Measurements from ENCODE around the gene CHN2.
"Not testable (repeated sequence)": the region's sequence is repeated elsewhere in the genome, so short reads cannot be mapped to it uniquely, and the experiment has no call there.

CHN2 gene

DNA sequence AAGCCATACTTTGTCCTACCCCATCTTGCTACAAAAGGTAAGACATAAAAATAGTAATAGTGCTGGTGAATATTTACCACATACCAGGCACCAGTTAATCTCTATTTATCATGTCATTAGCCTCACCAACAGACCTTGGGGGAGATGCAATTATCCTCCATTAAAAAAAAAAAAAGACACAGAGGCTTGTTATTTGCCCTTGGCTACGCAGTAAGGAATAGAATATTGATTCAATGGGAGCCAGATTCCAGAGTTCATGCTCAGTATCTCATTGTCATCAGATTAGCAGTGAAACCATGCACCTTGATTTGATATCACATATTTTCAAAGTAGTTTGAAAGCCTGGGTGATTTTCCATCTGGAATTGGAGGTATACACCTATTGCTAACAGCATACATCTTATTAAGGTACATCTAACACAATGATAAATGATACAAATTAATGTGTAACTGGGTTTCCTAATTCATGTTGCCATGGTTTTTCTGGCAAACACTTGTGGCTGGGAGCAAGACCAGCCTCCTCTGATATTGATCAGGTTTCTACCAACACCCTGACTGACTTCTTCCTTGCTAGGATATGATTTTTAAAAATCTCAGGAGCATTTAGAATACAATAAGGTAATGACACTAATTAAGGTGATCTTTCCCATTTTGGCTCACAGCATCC is 301.9 kb downstream of the CHN2 start:
- DNase-seq (ENCODE audit: low read depth), result no peak

DNA sequence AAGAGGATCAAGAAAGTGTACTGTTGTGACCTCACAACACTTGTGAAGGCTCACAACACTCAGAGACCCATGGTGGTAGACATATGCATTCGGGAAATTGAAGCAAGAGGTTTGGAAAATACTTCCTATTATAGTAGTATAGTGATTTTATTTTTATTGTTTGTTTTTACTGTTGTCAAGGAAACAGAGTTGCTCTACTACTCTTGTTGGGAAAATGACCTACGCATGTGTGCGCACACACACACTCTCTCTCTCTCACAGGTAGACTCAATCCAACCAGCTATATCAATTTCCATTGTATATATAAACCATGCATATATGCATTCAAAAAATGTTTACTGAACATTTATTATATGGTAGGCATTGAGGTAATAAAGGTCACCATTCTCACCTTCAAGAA is 305.4 kb downstream of the CHN2 start:
- no peak for DNase-seq (ENCODE audit: low read depth)

DNA sequence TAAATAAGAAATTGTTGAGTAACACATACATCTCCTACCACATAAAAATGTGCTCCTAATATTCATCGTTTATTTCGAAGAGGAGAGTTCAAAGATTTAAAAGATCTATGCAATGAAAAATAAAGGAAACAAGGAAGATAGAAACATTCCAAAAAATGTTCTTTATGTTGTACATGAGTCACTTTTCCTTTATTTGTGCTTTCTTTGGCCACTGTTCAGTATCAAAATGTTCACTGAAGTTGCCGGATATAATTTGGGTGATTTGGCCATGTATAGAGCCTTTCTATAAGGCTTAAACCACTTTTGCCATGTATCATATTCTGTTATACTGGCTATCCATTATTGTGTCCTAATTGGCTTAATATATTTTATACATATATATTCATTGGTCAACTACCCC is 306.1 kb downstream of the CHN2 start:
- no peak for DNase-seq (ENCODE audit: low read depth)

DNA sequence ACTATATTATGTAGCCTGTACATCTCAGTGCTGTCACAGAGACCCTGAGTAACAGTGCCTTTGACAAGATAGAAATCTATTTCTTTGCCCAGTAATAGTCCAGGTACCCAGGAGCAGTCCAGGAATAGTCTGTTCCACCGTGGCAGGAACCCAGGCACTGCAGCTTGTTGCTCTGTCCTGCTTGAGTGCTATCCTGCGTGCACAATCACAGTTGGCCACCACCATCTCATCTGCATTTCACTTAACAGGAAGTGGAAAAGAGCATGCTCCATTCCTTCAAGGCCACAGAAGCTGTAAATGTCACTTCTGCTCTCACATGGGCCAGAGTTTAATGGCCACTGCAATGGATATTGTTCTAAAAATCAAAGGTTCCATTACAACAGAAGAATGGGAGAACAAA is 307.6 kb downstream of the CHN2 start:
- no peak for DNase-seq (ENCODE audit: low read depth)

DNA sequence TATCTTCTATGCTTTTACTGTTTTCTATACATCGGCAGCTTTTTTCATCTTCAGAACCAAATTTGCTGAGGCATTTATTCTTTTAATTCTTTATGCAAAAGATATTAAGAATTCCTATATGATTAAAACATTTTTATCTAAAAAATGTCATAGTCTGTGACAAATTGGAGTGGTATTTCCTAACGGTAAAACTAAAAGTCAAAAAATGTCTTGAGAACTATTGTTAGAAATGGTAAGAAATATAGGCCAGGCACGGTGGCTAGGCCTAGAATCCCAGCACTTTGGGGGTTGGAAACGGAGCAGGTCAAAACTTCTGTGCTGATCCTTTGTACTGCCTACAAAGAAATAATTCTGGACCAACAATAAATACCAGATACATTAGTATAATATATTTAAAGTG is 311.4 kb downstream of the CHN2 start:
- no peak for DNase-seq (ENCODE audit: low read depth)

DNA sequence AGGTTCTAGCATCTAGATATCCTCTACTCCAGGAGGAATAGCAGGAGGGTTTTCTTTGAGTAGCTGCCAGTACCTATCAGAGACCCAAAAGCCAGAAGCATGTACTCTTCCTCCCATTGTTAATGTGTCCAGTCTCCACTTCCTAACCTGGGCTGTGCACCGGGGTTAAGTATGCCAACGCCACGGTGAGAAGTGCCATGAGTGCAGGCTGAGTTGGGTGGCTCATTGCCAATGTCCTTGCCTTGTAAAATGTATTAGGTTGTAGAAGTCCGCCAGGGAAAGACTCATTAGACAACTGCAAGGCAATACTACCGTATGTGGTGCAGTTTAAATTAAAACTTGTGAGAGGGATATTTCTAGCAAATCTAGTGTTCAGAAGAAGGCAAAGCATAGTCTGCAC is 314.0 kb downstream of the CHN2 start:
- no peak for DNase-seq (ENCODE audit: low read depth)

DNA sequence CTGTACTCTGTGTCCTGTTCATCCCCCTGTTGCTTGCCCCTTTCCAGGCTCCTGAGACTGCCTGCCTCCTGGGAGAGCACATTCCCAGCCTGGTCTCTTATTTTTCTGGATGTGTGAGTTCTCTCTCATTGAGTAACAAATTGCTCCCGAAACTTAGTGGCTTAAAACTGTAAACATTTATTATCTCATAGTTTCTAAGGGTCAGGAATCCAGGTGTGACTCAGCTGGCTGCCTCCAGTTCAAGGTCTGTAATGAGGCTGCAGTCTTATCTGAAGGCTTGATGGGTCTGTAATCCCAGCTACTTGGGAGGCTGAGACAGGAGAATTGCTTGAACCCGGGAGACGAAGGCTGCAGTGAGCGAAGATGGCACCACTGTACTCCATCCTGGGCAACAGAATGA is 315.5 kb downstream of the CHN2 start:
- no peak for DNase-seq (ENCODE audit: low read depth)

DNA sequence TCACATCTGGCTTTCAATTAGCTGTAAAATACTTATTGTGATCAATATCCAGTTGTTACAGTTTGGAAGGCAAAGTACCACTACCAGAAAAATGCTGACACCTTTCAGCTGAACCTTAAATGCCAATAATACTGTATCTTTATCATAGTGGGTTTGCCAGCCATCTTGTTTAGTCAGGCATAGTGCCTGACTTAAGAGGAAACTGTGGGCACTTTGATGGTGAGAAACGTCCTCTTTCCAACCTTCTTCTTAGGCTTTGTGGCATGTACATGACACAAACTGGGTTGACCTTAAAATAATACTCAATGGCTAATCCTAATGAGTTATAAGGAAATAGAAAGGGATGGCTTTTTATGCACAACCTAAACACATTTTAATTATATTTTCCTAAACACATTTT is 316.8 kb downstream of the CHN2 start:
- DNase-seq (ENCODE audit: low read depth), result no peak

DNA sequence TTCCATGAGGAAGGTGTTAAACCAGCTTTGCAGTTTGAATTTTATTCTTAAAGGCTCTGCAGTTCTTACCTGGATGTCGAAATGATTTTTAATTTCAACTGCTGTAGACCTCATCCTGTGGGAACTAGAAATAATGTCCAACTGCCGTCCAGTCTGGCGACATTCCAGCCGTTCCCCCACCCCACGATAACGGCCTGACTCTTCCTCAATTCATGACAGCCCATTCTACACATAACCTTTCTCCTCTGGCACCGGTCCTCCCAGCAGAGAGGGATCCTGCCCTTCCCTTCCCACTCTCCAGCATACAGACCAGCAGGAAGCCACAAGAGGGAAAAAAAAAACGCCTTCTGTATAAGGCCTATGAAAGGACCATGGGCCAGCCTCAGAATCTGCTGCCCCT is 317.3 kb downstream of the CHN2 start:
- DNase-seq (ENCODE audit: low read depth), result no peak

DNA sequence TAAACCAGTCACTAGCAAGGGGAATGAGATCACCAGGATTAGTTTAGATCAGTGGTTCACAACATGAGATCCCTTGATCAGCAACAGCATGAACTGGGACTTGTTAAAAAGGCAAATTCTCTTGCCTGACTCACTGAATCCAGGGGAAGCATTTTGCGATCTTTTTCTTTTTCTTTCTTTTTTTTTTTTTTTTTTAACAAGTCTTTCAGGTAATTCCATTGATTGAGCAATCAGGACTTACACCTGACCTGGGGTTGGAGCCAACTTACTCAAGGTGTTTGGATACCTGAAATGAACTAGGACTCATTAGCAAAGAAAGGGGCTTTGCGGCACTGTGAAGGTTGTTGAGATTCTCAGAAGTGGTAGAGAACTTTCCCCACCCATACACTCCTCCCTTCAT is 321.9 kb downstream of the CHN2 start:
- no peak for DNase-seq (ENCODE audit: low read depth)

DNA sequence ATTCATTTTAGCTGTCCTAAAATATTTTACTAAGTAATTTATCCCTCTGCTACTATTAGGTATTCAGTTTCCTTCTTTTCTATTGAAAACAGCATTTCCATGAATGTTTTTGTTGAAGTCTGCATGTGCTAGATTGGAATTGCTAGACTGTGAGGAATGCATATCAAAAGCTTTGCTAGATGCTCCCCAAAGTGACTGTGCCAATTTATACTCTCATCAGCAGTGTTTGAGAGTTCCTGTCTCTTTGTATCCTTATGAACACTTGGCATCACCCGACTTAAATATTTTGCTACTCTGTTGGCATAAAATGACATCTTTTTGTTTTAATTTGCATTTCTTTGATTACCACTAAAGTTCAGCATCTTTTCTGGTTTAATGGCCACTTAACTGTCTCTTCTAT is 324.0 kb downstream of the CHN2 start:
- DNase-seq (ENCODE audit: low read depth), result no peak

DNA sequence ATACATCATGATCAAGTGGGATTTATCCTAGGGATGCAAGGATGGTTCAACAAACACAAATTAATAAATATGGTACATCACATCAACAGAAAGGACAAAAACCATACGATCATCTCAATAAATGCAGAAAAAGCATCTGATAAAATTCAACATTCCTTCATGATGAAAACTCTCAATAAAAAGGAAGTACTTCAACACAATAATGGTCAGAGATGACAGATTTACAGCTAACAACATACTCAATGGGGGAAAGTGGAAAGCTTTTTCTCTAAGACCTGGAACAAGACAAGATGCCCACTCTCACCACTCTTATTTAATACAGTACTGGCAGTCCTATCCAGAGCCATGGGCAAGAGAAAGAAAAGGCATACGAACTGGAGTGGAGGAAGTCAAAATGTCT is 329.2 kb downstream of the CHN2 start:
- DNase-seq (ENCODE audit: low read depth), result no peak

DNA sequence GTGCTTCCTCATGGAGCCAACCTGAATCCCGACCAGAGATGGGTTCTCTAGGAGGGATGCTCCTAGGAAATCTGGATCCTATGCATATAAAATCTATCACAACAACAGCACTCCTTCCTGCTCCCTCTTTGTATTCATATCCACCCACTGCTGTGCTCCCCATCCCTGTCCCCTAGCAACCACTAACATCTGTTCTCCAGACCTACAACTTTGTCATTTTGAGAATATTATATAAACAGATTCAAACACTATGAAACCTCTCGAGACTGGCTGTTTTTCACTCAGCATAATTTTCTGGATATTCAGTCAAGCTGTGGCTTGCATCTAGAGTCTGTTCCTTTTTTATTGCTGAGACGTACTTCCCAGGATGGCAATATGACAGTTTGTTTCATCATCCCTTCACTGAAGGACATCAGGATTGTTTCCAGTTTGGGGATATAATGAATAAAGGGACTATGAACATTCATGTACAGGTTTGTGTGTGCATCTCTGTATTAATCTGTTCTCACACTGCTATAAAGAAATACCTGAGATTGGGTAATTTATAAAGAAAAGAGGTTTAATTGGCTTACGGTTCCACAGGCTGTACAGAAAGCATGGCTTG is 333.0 kb downstream of the CHN2 start:
- DNase-seq (ENCODE audit: low read depth), result no peak

DNA sequence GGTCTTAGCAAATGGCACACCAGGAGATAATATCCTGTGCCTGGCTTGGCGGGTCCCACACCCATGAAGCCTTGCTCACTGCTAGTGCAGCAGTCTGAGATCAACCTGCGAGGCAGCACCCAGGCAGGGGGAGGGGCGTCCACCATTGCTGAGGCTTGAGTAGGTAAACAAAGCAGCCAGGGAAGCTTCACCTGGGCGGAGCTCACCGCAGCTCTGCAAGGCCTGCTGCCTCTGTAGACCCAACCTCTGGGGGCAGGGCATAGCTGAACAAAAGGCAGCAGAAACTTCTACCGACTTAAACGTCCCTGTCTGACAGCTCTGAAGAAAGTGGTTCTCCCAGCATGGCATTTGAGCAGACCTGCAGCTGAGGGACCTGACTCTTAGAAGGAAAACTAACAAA is 334.0 kb downstream of the CHN2 start:
- DNase-seq (ENCODE audit: low read depth), result not testable (repeated sequence)
